ENCODE data around the gene ZBTB43. TPM values are rescaled to one million over a fixed set of nuclear protein-coding genes. Genes with fewer than 3 reads are reported as not detected.

ZBTB43 gene
- total RNA-seq, 1 experiment from 2014 or later: 32.4 TPM

DNA sequence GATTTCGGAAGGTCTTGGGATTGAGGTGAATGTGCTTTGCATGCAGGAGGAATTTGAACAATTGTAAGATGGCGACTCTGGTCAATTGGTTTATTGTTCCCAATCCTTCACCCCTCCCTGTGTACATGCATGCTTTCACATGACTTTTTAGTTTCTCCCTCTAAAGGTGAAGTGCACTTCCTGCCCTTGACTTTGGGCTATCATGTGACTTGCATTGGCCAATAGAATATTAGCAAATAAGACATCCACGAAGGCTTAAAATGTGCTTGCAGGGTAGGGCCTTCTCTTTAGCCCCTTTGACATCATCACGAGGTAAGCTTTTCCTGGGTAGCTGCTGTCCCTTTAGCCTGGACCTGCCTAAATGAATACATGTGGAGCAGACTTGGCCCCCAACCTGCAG, 8.1 kb upstream of the ZBTB43 start:
- intact Hi-C loops (cut with micrococcal nuclease): no loop called here

DNA sequence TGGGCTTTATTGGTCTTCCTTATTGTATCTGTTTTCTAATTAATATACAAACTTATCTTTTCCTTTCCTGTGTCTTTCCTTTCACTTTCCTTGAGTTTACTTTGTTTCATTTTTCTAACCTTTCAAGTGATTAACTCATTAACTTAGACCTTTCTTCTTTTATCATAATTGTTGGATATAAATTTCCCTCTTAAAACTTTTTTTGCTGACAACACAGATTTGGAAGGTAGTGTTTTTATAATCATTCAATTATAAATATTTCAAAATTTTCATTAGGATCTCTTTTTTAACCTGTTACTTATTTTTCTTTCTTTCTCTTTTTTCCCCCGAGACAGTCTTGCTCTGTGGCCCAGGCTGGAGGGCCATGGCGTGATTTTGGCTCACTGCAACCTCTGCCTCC, 6.9 kb upstream of the ZBTB43 start:
- no peaks in the 10 kb centered on the region for H3K9me3 Mint-ChIP-seq (ENCODE audit: unreplicated experiment)
- BruUV-seq (replicated peaks): no TSS peak
- H3K4me1 Mint-ChIP-seq (ENCODE audit: insufficient read depth, unreplicated experiment): peaks cover 27% of the 10 kb centered on the region
- H3K27me3 Mint-ChIP-seq (ENCODE audit: insufficient read depth, unreplicated experiment): no peaks in the 10 kb centered on the region
- no peak overlapping the region for H3K4me3 Mint-ChIP-seq (ENCODE audit: unreplicated experiment)
- ChIA-PET POLR2A (interaction anchor here (0.7 to 10.6 kb wide), 2 partner anchors 7 to 185 kb away, joined by 4 to 700 read pairs; partner anchors contain the start of gene ZBTB43), CTCF (no interaction called here)
- peaks cover 14% of the 10 kb centered on the region for H3K36me3 Mint-ChIP-seq (ENCODE audit: insufficient read depth, unreplicated experiment)
- TF ChIP-seq CTCF (IDR thresholded peaks at IDR 0.05; ENCODE audit: unreplicated experiment): no peak
- no peak overlapping the region for H3K27ac Mint-ChIP-seq (ENCODE audit: low read depth, unreplicated experiment)
- DNase-seq (ENCODE audit: unreplicated experiment): no peak
- intact Hi-C loops (cut with micrococcal nuclease): no loop called here

More for the DNA sequence above, 8.1 kb upstream of the ZBTB43 start:
- DNase-seq (ENCODE audit: unreplicated experiment): no peak
- Mint-ChIP-seq H3K27ac (ENCODE audit: low read depth, unreplicated experiment) (no peak overlapping the region), H3K9me3 (ENCODE audit: unreplicated experiment) (no peaks in the 10 kb centered on the region), H3K27me3 (ENCODE audit: insufficient read depth, unreplicated experiment) (no peaks in the 10 kb centered on the region), H3K4me3 (ENCODE audit: unreplicated experiment) (no peak overlapping the region), H3K36me3 (ENCODE audit: insufficient read depth, unreplicated experiment) (peaks cover 5% of the 10 kb centered on the region), H3K4me1 (ENCODE audit: insufficient read depth, unreplicated experiment) (peaks cover 26% of the 10 kb centered on the region)
- POLR2A ChIA-PET: interaction anchor here (0.7 to 10.6 kb wide), 3 partner anchors 8 to 69 kb away, joined by 3 to 700 read pairs (median 4); partner anchors contain the start of gene ZBTB43
- no peak for TF ChIP-seq CTCF (IDR thresholded peaks at IDR 0.05; ENCODE audit: unreplicated experiment)
- BruUV-seq (replicated peaks): no TSS peak
- CTCF ChIA-PET: interaction anchor here (0.9 kb wide), 1 partner anchor 90 kb away, joined by 3 read pairs; no protein-coding TSS in a partner anchor

DNA sequence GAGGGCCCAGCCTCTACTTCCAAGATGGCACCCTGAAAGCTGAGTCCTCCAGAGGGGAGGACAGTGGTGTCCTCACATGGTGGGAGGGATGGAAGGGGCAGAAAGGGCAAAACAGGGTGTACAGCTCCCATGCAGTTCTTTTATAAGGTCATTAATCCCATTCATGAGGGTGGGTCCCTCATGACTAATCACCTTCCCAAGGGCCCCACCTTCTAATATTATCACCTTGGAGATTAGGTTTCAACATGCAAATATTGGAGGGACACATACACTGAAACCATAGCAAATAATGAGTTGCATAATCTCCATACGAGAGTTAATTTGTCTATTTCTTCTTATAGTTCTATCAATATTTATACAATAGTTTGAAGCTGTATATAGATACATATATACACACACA, 5.8 kb upstream of the ZBTB43 start:
- ChIA-PET POLR2A (interaction anchor here (0.6 to 11.8 kb wide), 3 partner anchors 6 to 61 kb away, joined by 3 to 700 read pairs (median 3); partner anchors contain the start of gene ZBTB34), CTCF (interaction anchor here (1.1 kb wide), 2 partner anchors 11 to 704 kb away, joined by 3 to 4 read pairs; no protein-coding TSS in a partner anchor)
- no peak for DNase-seq (ENCODE audit: unreplicated experiment)
- Mint-ChIP-seq H3K4me3 (ENCODE audit: unreplicated experiment) (no peak overlapping the region), H3K9me3 (ENCODE audit: unreplicated experiment) (no peaks in the 10 kb centered on the region), H3K27me3 (ENCODE audit: insufficient read depth, unreplicated experiment) (no peaks in the 10 kb centered on the region), H3K4me1 (ENCODE audit: insufficient read depth, unreplicated experiment) (peaks cover 19% of the 10 kb centered on the region), H3K36me3 (ENCODE audit: insufficient read depth, unreplicated experiment) (peaks cover 14% of the 10 kb centered on the region), H3K27ac (ENCODE audit: low read depth, unreplicated experiment) (no peak overlapping the region)
- no peak for TF ChIP-seq CTCF (IDR thresholded peaks at IDR 0.05; ENCODE audit: unreplicated experiment)
- BruUV-seq (replicated peaks): no TSS peak
- intact Hi-C loops (cut with micrococcal nuclease): no loop called here

DNA sequence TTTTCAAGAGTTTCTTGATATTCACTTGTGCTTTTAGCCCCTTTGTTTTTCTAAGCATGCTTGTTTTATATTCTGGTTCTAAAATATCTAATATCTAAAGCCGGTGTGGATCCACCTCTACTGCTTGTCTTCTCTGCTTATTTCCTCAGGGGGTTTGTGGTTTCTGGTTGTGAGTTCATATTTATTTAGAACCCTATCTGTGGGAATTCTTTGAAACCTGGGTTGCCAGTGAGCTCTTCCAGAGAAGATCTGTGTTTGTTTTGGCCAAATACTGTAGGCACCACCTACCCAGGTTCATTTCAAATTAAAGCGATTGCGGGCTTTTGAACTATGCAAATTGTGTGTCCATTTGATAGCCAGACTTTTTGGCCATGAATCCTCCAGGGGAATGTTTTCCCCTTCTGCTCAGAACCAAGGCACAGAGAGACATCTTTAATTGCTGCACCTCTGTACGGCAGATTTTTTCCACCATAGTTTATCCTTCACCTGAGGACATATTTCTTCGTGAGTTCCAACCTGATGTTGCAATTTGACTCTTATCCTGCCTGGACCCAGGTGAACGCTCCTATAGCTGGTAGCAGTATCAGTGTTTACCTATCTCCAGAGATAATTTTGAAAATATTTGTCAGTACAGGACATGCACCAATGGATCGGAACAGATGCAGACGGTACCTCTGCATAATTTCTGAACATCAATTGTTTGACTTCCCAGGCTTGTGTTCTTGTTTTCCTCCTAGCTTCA, 2.4 kb upstream of the ZBTB43 start:
- DNase-seq (ENCODE audit: unreplicated experiment): peak; percentile 67
- no peaks in the 10 kb centered on the region for H3K27me3 Mint-ChIP-seq (ENCODE audit: insufficient read depth, unreplicated experiment)
- intact Hi-C loops (cut with micrococcal nuclease): no loop called here
- BruUV-seq (replicated peaks): no TSS peak
- H3K4me1 Mint-ChIP-seq (ENCODE audit: insufficient read depth, unreplicated experiment): peaks cover 29% of the 10 kb centered on the region
- peaks cover 21% of the 10 kb centered on the region for H3K36me3 Mint-ChIP-seq (ENCODE audit: insufficient read depth, unreplicated experiment)
- ChIA-PET CTCF (interaction anchor here (0.6 to 1.6 kb wide), 5 partner anchors 9 to 1321 kb away, joined by 3 to 9 read pairs (median 3); no protein-coding TSS in a partner anchor), POLR2A (interaction anchor here (0.6 to 11.8 kb wide), 6 partner anchors 8 to 189 kb away, joined by 3 to 700 read pairs (median 4); no protein-coding TSS in a partner anchor)
- TF ChIP-seq CTCF (IDR thresholded peaks at IDR 0.05; ENCODE audit: unreplicated experiment): no peak
- H3K9me3 Mint-ChIP-seq (ENCODE audit: unreplicated experiment): no peaks in the 10 kb centered on the region
- peak overlapping the region; percentile 93 for H3K27ac Mint-ChIP-seq (ENCODE audit: low read depth, unreplicated experiment)
- peak overlapping the region; percentile 36 for H3K4me3 Mint-ChIP-seq (ENCODE audit: unreplicated experiment)
